ENCODE data around the gene RALA.

GRCh38 chr7:39634478-39634805, 11.1 kb downstream of the RALA start:
- TF ChIP-seq CTCF (IDR thresholded peaks at IDR 0.05) (no peak), POLR2A (IDR thresholded peaks at IDR 0.05) (no peak)
